Jurkat, Clone E6-1 (cell line): ENCODE results near the gene MT1H.
"Not testable (repeated sequence)": the region's sequence is repeated elsewhere in the genome, so short reads cannot be mapped to it uniquely, and the experiment has no call there.

Source experiments
- DNase-seq: peaks from one replicate; pipeline ENCODE4 v3.0.0-alpha.2; 2011; ENCODE audit warnings: low read depth, low spot score
- H3K4me3 ChIP-seq: 2 replicates; pipeline ENCODE4 v1.5.1; 2011; ENCODE audit warnings: mild to moderate bottlenecking, low read length, control low read depth, moderate library complexity

Gene MT1H

DNA sequence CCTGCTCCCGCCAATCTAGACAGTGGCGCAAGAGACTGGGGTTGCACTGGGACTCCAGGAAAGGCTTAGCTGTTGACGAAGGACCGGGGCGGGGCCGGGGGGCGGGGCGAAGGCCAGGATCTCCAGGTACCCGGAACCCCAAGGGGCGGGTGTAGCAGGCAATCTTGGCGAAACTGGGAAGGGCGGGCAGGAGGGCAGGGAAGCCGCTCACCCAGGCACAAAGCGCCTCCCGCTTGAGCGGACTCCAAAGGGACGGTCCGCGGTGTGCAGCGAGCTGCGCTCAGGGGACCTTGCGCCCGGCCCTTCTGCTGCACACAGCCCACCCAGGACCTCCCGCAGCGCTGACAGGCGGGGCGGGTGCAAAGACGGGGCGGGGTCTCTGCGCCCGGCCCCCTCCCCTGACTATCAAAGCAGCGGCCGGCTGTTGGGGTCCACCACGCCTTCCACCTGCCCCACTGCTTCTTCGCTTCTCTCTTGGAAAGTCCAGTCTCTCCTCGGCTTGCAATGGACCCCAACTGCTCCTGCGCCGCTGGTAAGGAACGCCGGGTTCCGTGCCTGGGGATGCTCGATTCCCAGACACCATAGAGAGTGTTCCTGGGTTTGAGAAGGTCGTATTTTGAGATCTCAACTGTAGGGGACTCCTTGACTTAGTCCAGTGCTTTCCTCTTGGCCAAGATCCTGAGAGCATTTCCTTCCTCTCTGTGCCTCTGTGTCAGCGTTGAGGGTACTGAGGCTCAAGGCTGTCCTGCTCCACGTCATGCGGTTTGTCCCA lies 11.9 kb upstream of the MT1H start, which contains the start of gene MT1F:
MT1F (plus strand) TSS at position 405 of the 772 bp plus-strand sequence; CDS start at position 505, 100 bp downstream.
- DNase-seq: no peak

DNA sequence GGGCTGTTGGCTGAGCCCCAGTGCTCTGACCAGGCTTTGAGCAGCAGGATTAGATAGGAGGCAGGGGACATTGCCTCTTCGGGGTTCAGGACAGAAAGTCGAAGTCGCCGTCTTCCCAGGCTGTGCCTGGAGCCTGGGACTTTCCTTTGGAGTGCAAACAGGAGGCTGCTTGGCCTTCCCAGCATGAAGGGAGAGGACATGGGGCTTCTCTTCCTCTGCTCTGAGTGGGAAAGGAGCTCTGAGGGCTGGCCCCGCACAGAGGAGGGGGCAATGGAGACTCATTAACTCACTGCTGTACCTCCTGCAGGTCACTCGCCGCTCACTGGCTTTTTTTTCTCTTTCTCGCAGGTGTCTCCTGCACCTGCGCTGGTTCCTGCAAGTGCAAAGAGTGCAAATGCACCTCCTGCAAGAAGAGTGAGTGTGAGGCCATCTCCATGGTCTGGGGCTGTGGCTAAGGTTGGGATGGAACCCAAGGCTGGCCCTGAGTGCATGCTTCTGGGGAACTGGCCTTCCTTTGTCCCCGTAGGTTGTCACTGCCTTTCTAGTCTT lies 11.2 kb upstream of the MT1H start:
- DNase-seq: no peak
- H3K4me3 ChIP-seq: no peak overlapping the region; the same call in 1 of the 2 replicates

More for the DNA sequence above, 11.9 kb upstream of the MT1H start, which contains the start of gene MT1F:
- H3K4me3 ChIP-seq: peak within 1 kb of the TSS; percentile 50

DNA sequence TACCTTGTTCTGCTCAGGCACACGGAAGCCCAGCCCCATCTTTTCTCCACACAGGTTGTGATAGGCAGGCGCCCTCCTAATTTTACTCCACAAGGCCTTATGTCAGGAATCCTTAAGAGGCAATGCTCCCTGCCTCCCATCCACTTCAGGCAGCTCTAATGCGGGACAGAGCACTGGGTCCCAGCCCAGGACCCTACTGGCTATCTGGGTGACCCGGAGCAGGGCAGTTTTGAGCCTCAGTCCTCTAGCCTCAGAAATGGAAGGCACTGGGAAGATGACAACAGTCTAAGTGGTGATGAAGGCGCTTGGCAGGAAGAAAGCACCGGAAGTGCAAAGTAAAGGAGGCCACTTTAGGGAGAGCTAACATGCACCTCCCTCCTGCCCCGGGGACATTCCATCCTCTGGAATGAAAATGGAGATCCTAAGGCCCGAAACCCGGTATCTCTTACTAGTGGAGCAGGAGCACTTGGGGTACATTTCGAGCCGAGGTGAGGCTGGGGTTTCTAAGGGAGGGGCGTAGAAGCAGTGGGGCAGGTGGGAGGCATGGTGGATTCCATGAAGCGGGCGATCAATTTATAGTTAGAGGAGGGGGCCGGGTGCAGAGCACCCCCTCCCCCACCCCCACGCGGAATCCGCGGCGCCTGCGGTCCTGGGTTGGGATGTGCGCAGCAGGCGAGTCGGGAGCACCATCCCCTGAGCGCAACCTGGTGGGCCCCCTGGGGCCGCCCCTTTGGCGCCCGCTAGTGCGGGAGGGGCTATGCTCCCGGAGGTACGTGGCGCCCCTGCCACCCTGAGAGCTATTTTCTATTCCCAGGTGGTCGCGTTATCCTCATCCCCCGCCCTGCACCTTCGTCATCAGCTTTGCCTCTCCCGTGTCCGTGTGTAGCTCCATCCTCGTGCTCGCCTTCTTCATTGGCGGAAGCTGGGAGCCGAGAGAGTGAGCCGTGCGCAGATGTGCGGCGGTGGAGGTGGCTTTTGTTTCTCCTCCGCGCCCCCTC lies 7.0 kb upstream of the MT1H start:
- DNase-seq: no peak
- H3K4me3 ChIP-seq: no peak overlapping the region

DNA sequence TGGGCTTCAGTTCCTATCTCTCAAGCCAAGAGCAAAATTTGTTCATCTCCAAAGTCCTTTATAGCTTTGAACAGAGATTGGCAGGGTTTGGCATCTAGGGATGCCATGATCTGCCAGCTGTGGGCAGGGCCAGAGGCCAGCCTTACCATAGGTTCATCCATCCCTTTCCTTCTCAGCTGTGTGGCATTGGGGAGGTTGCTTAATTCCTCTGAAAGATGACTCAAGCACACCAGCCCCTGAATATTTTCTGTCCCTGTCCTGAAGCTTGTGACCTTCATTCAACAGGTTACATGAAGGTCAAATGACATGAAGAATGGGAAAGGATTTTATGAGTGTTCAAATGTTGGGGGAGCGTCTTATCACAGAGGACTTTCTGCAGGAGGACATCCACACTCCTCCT lies 5.1 kb upstream of the MT1H start:
- DNase-seq: no peak
- no peak overlapping the region for H3K4me3 ChIP-seq

DNA sequence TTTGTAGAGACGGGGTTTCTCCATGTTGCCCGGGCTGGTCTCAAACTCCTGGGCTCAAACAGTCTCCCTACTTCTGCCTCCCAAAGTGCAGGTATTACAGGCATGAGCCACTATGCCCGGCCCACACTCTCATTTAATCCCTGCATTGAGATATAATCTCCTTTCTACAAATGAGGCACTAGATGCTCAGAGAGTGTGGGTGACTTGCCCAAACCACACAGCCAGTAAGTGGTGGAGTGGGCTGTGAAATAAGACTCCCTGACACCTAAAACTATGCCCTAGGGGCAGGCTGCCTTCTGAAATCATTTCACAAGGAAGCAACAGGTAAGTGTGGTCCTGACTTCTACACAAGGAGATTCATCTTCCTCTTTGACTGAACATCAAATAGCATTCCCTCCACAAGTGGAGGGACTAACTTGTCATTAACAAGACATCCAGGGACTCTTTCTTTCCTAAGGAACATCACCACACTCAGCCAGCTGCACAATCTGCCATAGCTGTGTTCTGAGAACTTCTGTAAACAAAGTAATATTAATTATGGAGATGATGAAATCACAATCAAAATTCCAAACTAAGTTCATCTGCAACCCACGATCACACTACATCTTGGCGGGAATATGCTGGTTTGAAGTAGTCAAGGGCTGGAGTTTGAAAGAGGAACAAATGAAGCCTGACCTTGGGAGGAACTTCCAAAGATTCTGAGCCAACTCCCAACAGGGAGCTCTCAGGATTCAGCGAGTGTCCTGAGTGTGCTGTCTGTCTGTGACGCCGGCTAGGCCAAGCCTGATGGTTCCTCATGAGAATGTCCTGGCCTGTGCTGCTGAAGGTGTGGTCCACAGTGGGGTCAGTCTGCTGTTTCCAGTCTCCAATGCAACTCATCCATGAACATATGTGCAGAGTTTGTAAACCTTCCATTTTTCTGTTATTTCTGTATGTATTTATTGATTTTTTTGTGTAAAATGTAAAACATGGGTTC lies 4.0 kb upstream of the MT1H start:
- not testable (repeated sequence) for DNase-seq, H3K4me3 ChIP-seq

DNA sequence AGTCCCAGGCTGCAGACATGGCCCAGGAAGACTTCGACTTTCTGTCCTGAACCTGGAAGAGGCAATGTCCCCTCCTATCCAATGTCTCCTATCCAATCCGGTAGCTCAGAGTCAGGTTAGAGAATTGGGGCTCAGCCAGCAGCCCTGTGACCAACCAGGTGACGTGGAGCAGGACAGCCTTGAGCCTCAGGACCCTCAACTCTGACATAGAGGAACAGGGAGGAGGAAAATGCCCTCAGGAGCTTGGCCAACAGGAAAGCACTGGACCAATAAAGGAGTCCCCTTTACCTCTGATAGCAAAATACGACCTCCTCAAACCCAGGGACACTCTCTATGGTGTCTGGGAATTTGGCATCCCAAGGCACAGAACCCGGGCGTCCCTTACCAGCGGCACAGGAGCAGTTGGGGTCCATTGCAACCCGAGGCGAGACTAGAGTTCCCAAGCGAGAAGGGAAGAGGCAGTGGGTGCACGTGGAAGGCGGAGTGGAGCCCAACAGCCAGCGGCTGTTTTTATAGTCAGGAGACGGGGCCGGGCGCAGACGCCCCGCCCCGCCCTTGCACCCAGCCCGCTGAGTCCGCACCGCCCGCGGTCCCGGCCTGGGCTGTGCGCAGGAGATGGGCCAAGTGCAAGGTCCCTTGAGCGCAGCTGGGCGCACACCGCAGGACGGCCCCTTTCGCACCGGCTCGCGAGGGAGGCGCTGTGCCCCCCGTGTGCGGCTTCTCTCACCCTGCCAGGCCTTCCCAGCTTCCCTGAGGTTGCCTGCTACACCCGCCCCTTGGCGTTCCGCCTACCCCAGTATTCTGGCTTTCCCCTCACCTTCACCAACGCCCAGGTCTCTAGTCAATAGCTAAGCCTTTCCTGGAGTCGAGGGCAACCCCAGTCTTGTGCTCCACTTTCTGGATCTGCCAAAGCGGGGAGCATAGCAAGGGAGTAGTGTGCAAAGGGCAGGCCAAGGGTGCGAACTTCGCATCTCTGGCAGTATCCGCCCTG lies 1.7 kb upstream of the MT1H start, which contains the start of gene MT1G:
MT1G (minus strand) TSS at position 485 of the 991 bp plus-strand sequence; CDS start at position 413, 72 bp downstream.
- no peak for DNase-seq
- H3K4me3 ChIP-seq: no peak within 1 kb of the TSS

DNA sequence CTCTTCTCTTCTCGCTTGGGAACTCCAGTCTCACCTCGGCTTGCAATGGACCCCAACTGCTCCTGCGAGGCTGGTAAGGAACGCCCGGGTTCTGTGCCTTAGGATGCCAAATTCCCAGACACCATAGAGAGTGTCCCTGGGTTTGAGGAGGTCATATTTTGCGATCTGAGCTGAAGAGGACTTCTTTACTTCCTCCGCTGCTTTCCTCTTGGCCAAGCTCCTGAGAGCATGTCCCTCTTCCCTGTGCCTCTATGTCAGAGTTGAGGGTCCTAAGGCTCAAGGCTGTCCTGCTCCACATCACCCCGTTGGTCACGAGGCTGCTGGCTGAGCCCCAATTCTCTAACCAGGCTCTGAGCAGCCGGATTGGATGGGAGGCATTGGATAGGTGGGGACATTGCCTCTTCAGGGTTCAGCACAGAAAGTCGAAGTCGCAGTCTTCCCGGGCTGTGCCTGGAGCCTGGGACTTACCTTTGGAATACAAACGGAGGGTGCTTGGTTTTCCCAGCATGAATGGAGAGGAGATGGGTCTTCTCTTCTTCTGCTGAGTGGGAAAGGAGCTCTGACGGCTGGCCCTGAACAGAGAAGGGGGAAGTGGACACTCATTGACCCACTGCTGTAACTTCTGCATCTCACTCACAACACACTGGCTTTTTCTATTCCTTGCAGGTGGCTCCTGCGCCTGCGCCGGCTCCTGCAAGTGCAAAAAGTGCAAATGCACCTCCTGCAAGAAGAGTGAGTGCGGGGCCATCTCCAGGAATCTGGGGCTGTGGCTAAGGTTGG lies 416 bp downstream of the MT1H start:
- no peak for DNase-seq
- no peak overlapping the region for H3K4me3 ChIP-seq

DNA sequence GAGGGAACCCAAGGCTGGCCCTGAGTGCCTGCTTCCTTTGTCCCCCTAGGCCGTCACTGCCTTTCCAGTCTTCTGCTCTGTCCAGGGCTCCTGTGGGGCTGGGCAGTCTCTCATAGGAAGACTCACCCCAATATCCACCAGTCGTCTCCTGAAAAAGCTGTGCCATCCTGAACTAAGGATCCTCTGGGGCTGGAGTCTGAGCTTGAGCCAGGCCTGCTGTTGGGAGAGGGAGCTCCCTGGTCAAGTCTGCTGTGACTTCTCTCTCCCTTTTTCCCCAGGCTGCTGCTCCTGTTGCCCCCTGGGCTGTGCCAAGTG lies 963 bp downstream of the MT1H start:
- no peak overlapping the region for H3K4me3 ChIP-seq

DNA sequence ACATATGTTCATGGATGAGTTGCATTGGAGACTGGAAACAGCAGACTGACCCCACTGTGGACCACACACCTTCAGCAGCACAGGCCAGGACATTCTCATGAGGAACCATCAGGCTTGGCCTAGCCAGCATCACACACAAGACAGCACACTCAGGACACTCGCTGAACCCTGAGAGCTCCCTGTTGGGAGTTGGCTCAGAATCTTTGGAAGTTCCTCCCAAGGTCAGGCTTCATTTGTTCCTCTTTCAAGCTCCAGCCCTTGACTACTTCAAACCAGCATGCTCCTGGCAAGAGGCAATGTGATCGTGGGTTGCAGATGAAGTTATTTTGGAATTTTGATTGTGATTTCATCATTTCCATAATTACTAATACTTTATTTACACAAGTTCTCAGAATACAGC lies 2.1 kb downstream of the MT1H start:
- DNase-seq, H3K4me3 ChIP-seq: not testable (repeated sequence)

More for the DNA sequence above, 963 bp downstream of the MT1H start:
- no peak for DNase-seq

DNA sequence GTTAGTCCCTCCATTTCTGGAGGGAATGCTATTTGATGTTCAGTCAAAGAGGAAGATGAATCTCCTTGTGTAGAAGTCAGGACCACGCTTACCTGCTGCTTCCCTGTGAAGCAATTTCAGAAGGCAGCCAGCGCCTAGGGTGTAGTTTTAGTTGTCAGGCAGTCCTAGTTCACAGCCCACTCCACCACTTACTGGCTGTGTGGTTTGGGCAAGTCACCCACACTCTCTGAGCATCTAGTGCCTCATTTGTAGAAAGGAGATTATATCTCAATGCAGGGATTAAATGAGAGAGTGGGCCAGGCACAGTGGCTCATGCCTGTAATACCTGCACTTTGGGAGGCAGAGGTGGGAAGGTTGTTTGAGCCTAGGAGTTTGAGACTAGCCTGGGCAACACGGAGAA lies 2.6 kb downstream of the MT1H start:
- DNase-seq, H3K4me3 ChIP-seq: not testable (repeated sequence)

DNA sequence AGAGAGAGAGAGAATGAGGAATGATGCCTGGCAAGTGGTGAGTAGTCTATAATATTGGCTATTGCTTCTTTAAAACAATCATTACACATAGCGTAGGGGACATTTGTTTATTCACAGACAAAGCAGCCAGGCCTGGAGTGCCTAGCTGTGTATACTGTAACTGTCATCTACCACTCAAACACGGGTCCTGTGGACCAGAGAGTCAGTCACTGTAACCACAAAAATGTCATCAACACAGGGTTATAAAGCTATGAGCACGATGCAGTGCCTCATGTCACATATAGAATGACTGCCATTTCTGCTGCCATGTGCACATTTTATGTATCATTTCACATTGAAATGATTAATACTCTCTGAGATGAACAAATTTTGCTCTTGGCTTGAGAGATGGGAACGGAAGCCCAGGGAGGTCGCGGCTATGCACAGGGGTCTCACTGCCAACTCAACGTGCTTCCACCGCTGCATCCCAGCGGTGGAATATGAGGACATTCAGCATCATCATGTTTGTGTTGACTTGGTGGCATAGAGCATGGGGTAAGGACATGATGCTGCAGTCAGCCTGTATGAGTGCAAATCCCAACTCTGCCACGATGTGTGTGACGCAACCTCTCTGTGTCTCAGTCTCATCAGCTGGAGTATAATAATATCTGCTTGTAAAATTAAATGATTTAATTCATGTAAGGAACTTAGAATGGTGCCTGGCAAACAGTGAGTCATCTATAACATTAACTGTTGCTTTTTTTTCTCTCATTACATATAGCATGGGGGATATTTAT lies 3.3 kb downstream of the MT1H start:
- no peak overlapping the region for H3K4me3 ChIP-seq
- no peak for DNase-seq

DNA sequence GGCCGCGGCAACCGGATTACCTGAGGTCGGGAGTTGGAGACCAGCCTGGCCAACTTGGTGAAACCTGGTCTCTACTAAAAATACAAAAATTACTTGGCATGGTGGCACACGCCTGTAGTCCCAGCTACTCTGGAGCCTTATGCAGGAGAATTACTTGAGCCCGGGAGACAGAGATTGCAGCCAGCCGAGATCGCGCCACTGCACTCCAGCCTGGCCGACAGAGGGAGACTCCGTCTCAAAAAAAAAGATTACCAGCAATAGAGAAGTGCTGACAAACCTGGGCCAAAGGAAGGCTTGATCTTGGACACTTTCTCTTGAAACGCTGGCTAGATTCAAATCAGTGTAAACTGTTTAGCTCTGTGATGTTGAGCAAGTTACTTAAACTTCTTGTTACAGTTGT lies 4.3 kb downstream of the MT1H start:
- DNase-seq: no peak

DNA sequence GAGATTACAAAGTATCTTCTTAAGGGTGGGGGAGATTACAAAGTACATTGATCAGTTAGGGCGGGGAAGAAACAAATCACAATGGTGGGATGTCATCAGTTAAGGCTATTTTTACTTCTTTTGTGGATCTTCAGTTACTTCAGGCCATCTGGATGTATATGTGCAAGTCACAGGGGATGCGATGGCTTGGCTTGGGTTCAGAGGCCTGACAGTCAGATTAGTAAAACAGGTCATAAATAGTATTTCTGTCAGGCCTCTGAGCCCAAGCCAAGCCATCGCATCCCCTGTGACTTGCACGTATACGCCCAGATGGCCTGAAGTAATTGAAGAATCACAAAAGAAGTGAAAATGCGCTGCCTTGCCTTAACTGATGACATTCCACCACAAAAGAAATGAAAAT lies 5.0 kb downstream of the MT1H start:
- not testable (repeated sequence) for DNase-seq, H3K4me3 ChIP-seq

More for the DNA sequence above, 4.3 kb downstream of the MT1H start:
- no peak overlapping the region for H3K4me3 ChIP-seq

DNA sequence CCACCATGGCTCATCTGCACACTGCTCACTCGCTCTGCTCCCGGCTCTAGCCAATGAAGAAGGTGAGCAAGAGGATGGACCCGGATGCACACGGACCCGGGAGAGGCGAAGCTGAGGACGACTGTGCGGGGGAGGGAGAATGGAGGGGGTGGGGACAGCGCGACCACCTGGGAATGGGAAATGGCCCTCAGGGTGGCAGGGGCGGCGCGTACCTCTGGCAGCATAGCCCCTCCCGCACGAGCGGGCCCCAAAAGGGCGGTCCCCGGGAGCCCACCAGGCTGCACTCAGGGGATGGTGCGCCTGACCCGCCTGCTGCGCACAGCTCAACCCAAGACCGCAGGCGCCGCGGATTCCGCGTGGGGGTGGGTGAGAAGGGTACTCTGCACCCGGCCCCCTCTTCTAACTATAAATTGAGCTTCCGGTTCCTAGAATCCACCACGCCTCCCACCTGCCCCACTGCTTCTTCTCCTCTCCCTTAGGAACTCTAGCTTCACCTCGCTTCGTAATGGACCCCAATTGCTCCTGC lies 6.1 kb downstream of the MT1H start:
- H3K4me3 ChIP-seq: no peak overlapping the region
- no peak for DNase-seq

DNA sequence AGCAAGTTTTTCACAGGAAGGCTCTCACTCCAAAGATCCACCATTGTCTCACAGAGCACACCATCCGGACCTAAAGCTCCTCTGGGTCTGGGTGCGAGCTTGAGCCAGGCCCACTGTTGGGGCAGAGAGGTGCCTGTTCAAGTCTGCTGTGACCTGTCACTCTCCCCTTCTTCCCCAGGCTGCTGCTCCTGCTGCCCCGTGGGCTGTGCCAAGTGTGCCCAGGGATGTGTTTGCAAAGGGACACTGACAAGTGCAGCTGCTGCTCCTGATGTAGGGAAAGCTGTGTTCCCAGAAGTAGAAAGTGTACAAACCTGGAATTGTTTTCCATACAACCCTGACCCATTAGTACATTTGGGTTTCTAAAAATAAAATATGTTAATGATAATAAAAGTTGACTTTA lies 7.9 kb downstream of the MT1H start:
- no peak overlapping the region for H3K4me3 ChIP-seq
- no peak for DNase-seq
